Measurements from ENCODE around the gene VCX.
"Not testable (repeated sequence)": the region's sequence is repeated elsewhere in the genome, so short reads cannot be mapped to it uniquely, and the experiment has no call there.

Gene VCX

DNA sequence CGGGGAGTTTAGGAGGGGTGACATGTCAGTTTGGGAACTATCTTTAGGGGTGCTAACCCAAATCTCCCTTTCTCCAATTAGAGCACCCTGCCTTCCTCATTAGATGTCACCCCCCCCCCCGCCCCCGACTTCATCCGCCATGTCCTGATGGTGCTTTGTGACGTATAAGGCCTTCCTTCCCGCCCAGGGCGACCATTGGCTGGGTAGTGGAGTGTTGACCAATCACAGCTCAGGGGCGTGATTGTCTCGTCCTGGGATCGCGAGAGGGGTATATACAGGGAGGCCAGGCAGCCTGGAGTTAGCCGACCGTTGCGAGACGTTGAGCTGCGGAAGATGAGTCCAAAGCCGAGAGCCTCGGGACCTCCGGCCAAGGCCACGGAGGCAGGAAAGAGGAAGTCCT is at the start of gene VCX:
Gene VCX (plus strand): TSS at position 301 of the 400 bp plus-strand sequence. CDS start 33 bp downstream, at position 334.
- not testable (repeated sequence) for H3K36me3 Mint-ChIP-seq; H3K4me3 Mint-ChIP-seq; H3K9me3 Mint-ChIP-seq (ENCODE audit: low read depth); H3K4me1 Mint-ChIP-seq (ENCODE audit: low read depth); H3K27me3 Mint-ChIP-seq; H3K27ac Mint-ChIP-seq

GRCh38 chrX:7798327-7798726 is 44.6 kb upstream of the VCX start:
- H3K4me1 Mint-ChIP-seq (ENCODE audit: low read depth), result no peaks in the 10 kb centered on the region
- no peak overlapping the region for H3K27ac Mint-ChIP-seq
- H3K9me3 Mint-ChIP-seq (ENCODE audit: low read depth), result no peaks in the 10 kb centered on the region

GRCh38 chrX:7801711-7802110 is 41.3 kb upstream of the VCX start:
- Mint-ChIP-seq H3K36me3 (no peaks in the 10 kb centered on the region), H3K4me3 (no peak overlapping the region), H3K27me3 (no peaks in the 10 kb centered on the region), H3K4me1 (ENCODE audit: low read depth) (no peaks in the 10 kb centered on the region), H3K27ac (no peak overlapping the region), H3K9me3 (ENCODE audit: low read depth) (no peaks in the 10 kb centered on the region)

More at GRCh38 chrX:7798327-7798726, 44.6 kb upstream of the VCX start:
- no peak overlapping the region for H3K4me3 Mint-ChIP-seq
- no peaks in the 10 kb centered on the region for H3K27me3 Mint-ChIP-seq
- no peaks in the 10 kb centered on the region for H3K36me3 Mint-ChIP-seq

DNA sequence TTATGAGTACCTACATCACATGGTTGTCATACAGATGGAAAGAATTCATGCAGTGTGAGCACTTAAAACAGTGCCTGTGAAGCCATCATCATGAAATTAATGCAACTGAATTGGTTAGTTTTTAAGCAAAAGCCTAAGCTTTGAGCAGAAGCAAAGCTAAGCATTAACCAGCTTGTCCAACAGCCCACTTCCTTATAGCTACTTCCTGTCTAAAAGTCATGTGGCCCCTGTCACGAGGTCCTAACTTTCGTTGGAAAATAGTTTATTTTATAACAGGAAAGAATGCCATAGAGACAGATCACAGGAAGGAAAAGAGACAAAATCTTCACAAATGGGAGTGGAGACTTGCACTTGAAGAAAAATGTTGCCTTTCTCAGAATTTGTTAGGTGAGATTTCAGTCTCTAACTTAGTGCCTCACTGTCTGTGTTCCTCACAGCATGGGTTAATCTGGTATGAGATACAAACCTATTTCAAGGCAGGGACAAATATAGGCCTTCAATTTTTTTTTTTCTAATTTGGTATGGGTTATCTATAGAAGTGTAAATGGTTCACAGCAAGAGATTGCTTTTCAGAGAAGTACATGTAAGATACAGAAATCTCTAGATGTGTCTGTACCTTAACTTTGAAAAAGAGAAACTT is 27.7 kb upstream of the VCX start:
- Mint-ChIP-seq H3K4me3 (no peak overlapping the region), H3K36me3 (no peaks in the 10 kb centered on the region), H3K9me3 (ENCODE audit: low read depth) (peaks cover 5% of the 10 kb centered on the region), H3K4me1 (ENCODE audit: low read depth) (no peaks in the 10 kb centered on the region), H3K27ac (no peak overlapping the region), H3K27me3 (peaks cover 5% of the 10 kb centered on the region)

DNA sequence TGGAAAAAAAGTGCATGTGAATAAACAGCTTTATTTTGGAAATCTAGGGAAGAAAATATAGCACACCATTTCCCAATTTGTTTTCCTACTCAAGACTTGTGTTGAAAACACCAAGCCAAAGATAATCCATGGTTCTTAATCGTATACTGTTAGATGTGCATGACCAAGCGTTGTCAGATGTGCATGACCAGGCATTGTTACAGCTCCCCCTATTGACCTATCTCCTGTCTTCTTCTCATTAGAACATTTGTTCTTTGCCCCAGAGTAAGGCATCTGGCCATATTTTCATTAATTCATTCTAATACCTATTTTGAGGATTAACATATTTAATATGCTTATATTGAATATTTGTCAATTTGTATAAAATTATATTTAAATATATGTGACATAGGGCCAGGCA is 14.4 kb upstream of the VCX start:
- no peaks in the 10 kb centered on the region for H3K9me3 Mint-ChIP-seq (ENCODE audit: low read depth)
- no peaks in the 10 kb centered on the region for H3K36me3 Mint-ChIP-seq
- no peaks in the 10 kb centered on the region for H3K4me1 Mint-ChIP-seq (ENCODE audit: low read depth)
- no peak overlapping the region for H3K27ac Mint-ChIP-seq
- no peaks in the 10 kb centered on the region for H3K27me3 Mint-ChIP-seq
- no peak overlapping the region for H3K4me3 Mint-ChIP-seq

DNA sequence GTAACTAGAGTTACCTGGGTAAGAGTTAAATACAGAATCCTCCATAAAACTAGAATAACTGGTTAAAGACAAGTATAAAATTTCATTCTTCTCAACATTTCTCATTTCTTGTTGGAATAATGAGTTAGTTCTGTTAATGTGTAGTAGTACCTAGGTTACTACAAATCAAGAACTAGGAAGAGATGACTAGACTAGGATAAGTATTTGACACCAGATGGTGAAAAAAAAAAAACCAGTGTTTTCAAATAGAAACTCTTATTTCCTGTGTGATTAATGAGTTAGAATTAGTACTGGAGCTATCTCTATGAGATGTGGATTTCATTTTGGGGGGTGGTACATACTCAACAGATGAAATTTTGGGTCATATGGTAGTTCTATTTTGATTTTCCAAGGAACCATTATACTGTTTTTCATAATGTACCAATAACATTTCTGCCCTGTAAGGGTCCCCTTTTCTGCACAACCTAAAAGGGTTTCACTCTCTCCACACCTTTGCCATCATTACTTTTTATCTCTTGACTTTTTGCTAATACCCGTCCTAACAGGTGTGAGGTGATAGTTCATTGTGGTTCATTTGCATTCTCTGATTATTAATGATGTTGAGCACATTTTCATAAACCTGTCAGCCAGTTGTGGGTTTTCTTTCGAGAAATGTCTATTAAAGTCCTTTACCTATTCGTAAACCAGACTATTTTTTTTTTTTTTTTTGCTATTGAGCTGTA is 1.7 kb upstream of the VCX start:
- Mint-ChIP-seq H3K4me3 (no peak overlapping the region), H3K9me3 (ENCODE audit: low read depth) (no peaks in the 10 kb centered on the region)

DNA sequence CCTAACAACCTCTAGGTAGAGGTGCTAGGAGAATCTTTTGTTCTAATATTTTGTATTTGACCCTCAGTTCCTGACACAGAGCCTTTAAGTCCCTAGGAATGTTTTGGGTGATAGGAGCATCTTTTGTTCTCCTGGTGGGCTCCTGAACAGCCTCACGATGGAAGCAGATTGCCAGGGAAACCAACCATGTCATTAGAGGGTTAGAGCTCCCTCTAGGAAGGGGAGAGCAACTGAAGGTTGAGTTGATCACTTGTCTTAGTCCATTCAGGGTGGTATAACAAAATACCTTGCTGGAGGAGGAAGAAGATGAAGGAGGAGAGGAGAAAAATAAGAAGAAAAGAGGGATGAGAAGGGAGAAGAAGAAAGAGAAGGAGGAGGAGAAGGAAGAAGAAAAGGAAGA is 9.2 kb downstream of the VCX start:
- no peak overlapping the region for H3K27ac Mint-ChIP-seq
- H3K9me3 Mint-ChIP-seq (ENCODE audit: low read depth), result no peaks in the 10 kb centered on the region
- H3K4me1 Mint-ChIP-seq (ENCODE audit: low read depth), result no peaks in the 10 kb centered on the region
- H3K4me3 Mint-ChIP-seq, result no peak overlapping the region
- H3K36me3 Mint-ChIP-seq, result no peaks in the 10 kb centered on the region
- H3K27me3 Mint-ChIP-seq, result peaks cover 6% of the 10 kb centered on the region

More for the DNA sequence above, 1.7 kb upstream of the VCX start:
- no peaks in the 10 kb centered on the region for H3K4me1 Mint-ChIP-seq (ENCODE audit: low read depth)
- peaks cover 1% of the 10 kb centered on the region for H3K27me3 Mint-ChIP-seq
- H3K27ac Mint-ChIP-seq, result no peak overlapping the region
- no peaks in the 10 kb centered on the region for H3K36me3 Mint-ChIP-seq

DNA sequence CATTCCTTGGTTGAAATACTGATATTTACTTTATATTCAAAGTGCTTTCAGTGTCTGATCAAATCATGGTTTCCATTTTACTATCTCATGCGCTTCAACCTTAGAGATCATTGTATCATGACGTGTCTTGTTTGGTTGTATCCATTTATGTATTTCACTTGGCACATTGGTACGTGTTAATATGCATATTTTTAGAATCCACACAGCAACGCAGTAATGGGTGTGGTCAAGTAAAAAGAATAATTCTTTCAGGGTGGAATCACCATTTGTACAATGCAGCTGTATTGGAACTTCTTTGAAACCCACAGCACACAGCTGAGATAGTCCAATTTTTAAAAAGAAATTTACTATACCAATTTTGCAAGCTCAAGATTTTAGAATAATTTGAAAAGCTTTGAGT is 29.1 kb downstream of the VCX start:
- no peaks in the 10 kb centered on the region for H3K9me3 Mint-ChIP-seq (ENCODE audit: low read depth)
- H3K27me3 Mint-ChIP-seq, result peaks cover 6% of the 10 kb centered on the region
- H3K27ac Mint-ChIP-seq, result no peak overlapping the region
- no peaks in the 10 kb centered on the region for H3K36me3 Mint-ChIP-seq
- no peak overlapping the region for H3K4me3 Mint-ChIP-seq
- H3K4me1 Mint-ChIP-seq (ENCODE audit: low read depth), result no peaks in the 10 kb centered on the region

DNA sequence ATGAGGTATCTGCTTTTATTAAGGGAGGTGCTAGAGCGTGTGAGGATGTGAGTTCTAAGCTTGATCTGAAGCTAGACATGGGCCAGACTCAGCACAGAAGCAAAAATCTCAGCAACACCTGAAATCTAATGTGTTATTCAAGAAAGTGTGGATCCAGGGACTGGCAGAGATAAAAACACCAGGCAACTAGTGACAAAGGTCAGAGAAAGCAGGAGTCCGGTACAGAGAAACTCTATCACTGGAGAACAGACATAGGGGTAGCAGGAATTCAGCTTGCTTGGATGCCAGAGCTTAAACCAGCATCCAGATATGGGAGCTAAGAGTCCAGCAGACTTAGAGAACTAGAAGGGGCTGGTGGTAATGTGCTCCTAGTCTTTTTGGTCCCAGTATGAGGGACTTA is 34.0 kb downstream of the VCX start:
- H3K27ac Mint-ChIP-seq, result no peak overlapping the region
- no peaks in the 10 kb centered on the region for H3K9me3 Mint-ChIP-seq (ENCODE audit: low read depth)
- no peaks in the 10 kb centered on the region for H3K4me1 Mint-ChIP-seq (ENCODE audit: low read depth)

DNA sequence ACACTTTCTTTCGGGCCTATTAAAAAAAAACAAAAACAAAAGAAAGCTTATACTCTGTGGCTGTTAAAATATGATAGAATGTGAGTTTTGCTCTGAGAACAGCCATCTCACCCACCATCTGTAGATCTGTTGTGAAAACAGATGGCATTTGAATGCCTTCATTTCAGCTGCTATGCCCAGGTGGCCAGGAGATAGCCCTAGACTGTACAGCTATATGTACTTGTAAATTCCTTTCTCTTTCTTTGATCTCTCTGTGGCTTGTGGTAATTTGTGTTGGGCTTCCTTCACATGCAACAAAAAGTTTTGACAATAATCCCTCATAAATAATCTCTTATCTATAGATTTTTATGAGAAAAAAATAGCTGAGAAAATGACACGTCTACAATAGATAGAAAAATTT is 46.2 kb downstream of the VCX start:
- Mint-ChIP-seq H3K27ac (no peak overlapping the region), H3K4me3 (no peak overlapping the region)

More for the DNA sequence above, 34.0 kb downstream of the VCX start:
- Mint-ChIP-seq H3K4me3 (no peak overlapping the region), H3K27me3 (no peaks in the 10 kb centered on the region), H3K36me3 (no peaks in the 10 kb centered on the region)

DNA sequence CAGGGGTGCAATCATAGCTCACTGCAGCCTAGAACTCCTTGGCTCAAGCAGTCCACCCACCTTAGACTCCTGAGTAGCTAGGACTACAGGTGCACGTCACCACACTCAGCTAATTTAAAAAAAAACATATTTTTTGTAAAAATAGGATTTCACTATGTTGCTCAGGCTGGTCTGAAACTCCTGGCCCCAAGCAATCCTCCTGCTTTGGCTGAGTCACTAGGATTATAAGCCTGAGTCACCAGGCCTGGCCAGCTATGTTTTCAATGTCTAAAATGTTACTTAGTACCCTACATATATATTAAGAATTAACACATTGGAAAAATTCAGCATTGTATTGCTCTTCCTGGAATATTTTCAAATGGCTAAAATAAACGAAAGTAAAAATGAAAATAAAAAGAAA is 46.7 kb downstream of the VCX start:
- Mint-ChIP-seq H3K27me3 (no peaks in the 10 kb centered on the region), H3K4me3 (no peak overlapping the region), H3K4me1 (ENCODE audit: low read depth) (peaks cover 2% of the 10 kb centered on the region), H3K27ac (no peak overlapping the region), H3K9me3 (ENCODE audit: low read depth) (no peaks in the 10 kb centered on the region), H3K36me3 (no peaks in the 10 kb centered on the region)

More for the DNA sequence above, 46.2 kb downstream of the VCX start:
- Mint-ChIP-seq H3K9me3 (ENCODE audit: low read depth) (no peaks in the 10 kb centered on the region), H3K4me1 (ENCODE audit: low read depth) (peaks cover 2% of the 10 kb centered on the region), H3K36me3 (no peaks in the 10 kb centered on the region), H3K27me3 (no peaks in the 10 kb centered on the region)

DNA sequence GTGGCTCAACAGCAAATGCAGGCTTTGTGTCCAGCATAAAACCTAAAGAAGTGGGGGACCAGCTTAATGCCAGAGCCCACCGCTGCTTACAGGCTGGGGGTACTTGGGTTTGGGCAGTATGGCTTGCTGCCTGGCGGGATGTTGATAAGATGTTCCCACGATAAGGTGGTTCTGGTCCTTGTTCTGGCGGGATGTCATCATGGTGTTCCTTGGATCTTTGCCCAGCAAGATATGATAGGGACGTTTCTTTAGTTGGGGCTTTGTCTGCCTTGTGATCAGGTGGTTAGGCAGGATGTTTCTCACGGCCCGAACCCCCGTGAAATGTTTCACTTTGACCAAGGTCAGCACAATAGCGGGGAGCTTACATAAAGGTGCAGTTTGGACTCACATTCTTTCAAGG is 49.0 kb downstream of the VCX start:
- H3K27ac Mint-ChIP-seq, result no peak overlapping the region
- H3K36me3 Mint-ChIP-seq, result no peaks in the 10 kb centered on the region
- H3K4me3 Mint-ChIP-seq, result no peak overlapping the region
- peaks cover 2% of the 10 kb centered on the region for H3K4me1 Mint-ChIP-seq (ENCODE audit: low read depth)
- no peaks in the 10 kb centered on the region for H3K9me3 Mint-ChIP-seq (ENCODE audit: low read depth)
- H3K27me3 Mint-ChIP-seq, result no peaks in the 10 kb centered on the region

Measured in activated naive CD8-positive, alpha-beta T cell (primary cell).